H1 (cell line): ENCODE results near the gene ORAI1. TPM values are rescaled to one million over a fixed set of nuclear protein-coding genes. Genes with fewer than 3 reads are reported as not detected.

Experiments used
- CTCF ChIA-PET: fragments of 300-600 bp; sonication (Branson Sonifier 250); formaldehyde crosslinking; loops from one replicate; lab custom pipeline; 2021; ENCODE audit not compliant: partially characterized antibody; lab: Charles Lee
- POLR2A ChIA-PET: fragments of 300-600 bp; sonication (Branson Sonifier 250); formaldehyde crosslinking; loops from one replicate; lab custom pipeline; 2021; ENCODE audit warnings: inconsistent platforms; ENCODE audit not compliant: partially characterized antibody; lab: Charles Lee
- DNase-seq, 2 experiments: peaks; one replicate each; pipeline versions ENCODE4 v3.0.0 to v3.0.0-alpha.2; 2010 to 2022; ENCODE audit warnings: low spot score in 2 of 2, low read depth in 1 of 2, mixed read lengths in 1 of 2
- FAIRE-seq: peaks from 2 replicates; lab custom pipeline; 2011; peaks lifted over from hg19 to GRCh38; lab: Jason Lieb, UNC
- H2AFZ ChIP-seq: 2 replicates; pipeline ENCODE4 v1.8.1; 2012; ENCODE audit warnings: low read length, inconsistent platforms
- H2AK5ac ChIP-seq: 2 replicates; pipeline ENCODE4 v1.6.1; 2013; ENCODE audit warnings: low read depth, low read length
- H2BK120ac ChIP-seq: replicated peaks from 2 replicates; pipeline ENCODE3; 2013; ENCODE audit warnings: low read depth, low read length, inconsistent platforms
- H2BK12ac ChIP-seq: 2 replicates; pipeline ENCODE4 v1.6.1; 2013; ENCODE audit warnings: low read depth, low read length
- H2BK15ac ChIP-seq: 2 replicates; pipeline ENCODE4 v1.6.1; 2013; ENCODE audit warnings: low read length
- H2BK20ac ChIP-seq: 2 replicates; pipeline ENCODE4 v1.6.1; 2013; ENCODE audit warnings: low read length
- H2BK5ac ChIP-seq: 2 replicates; pipeline ENCODE4 v1.6.1; 2013; ENCODE audit warnings: low read depth, low read length
- H3K14ac ChIP-seq: 2 replicates; pipeline ENCODE4 v1.6.1; 2013; ENCODE audit warnings: inconsistent platforms; ENCODE audit not compliant: insufficient read length
- H3K18ac ChIP-seq: 2 replicates; pipeline ENCODE4 v1.6.1; 2013; ENCODE audit warnings: low read length; ENCODE audit errors: extremely low read depth
- H3K23ac ChIP-seq: 2 replicates; pipeline ENCODE4 v1.6.1; 2013; ENCODE audit warnings: inconsistent platforms; ENCODE audit not compliant: insufficient read length
- H3K23me2 ChIP-seq: 2 replicates; pipeline ENCODE4 v1.6.1; 2013; ENCODE audit warnings: low read depth, low read length
- H3K27ac ChIP-seq: 2 replicates; pipeline ENCODE4 v1.6.1; 2011; ENCODE audit warnings: low read depth, low read length, inconsistent platforms
- H3K27me3 ChIP-seq, 4 experiments: replicated peaks in 1 of 4; 1 replicate in 1 of 4; 2 replicates in 3 of 4; pipeline versions ENCODE4 v1.6.1 to v1.8.1; 2011 to 2013; ENCODE audit warnings: low read length in 3 of 4, mild to moderate bottlenecking in 3 of 4, inconsistent platforms in 2 of 4, mixed read lengths in 2 of 4, moderate library complexity in 1 of 4; ENCODE audit not compliant: control insufficient read depth in 3 of 4, insufficient read depth in 3 of 4; ENCODE audit errors: extremely low read depth in 1 of 4
- H3K36me3 ChIP-seq, 4 experiments: 2 replicates each; pipeline versions ENCODE4 v1.6.1 to v1.8.1; 2011 to 2013; ENCODE audit warnings: mild to moderate bottlenecking in 4 of 4, low read length in 3 of 4, moderate library complexity in 2 of 4, control low read depth in 1 of 4, inconsistent platforms in 1 of 4; ENCODE audit not compliant: insufficient read depth in 4 of 4, control insufficient read depth in 2 of 4
- H3K4ac ChIP-seq: replicated peaks from 2 replicates; pipeline ENCODE3; 2013; ENCODE audit warnings: low read length, low read depth, mixed read lengths, inconsistent platforms; ENCODE audit not compliant: insufficient read length
- H3K4me1 ChIP-seq, 4 experiments: replicated peaks in 1 of 4; 1 replicate in 1 of 4; 2 replicates in 3 of 4; pipeline versions ENCODE4 v1.6.1 to v1.8.1; 2011 to 2013; ENCODE audit warnings: low read length in 3 of 4, inconsistent platforms in 2 of 4, mixed read lengths in 1 of 4; ENCODE audit not compliant: insufficient read depth in 4 of 4, control insufficient read depth in 3 of 4
- H3K4me2 ChIP-seq, 2 experiments: 2 replicates each; pipeline versions ENCODE4 v1.6.1 to v1.8.1; 2011 to 2013; ENCODE audit warnings: low read depth in 2 of 2, low read length in 2 of 2, control low read depth in 1 of 2, inconsistent platforms in 1 of 2, mild to moderate bottlenecking in 1 of 2; ENCODE audit not compliant: insufficient read depth in 1 of 2
- H3K4me3 ChIP-seq, 4 experiments: fragments of 200-600, 300-600 bp in 1 of 4; sonication (generic), shearing (Covaris generic), sonication (Bioruptor Twin) in 1 of 4; 2 replicates each; pipeline versions ENCODE4 v1.5.1 to v1.8.1; 2011 to 2016; ENCODE audit warnings: low read length in 4 of 4, low read depth in 3 of 4, control low read depth in 2 of 4, inconsistent platforms in 2 of 4, mild to moderate bottlenecking in 2 of 4, mixed read lengths in 1 of 4, moderate library complexity in 1 of 4; ENCODE audit not compliant: insufficient read depth in 2 of 4; ENCODE audit errors: extremely low read depth in 1 of 4
- H3K56ac ChIP-seq: replicated peaks from 2 replicates; pipeline ENCODE3; 2013; ENCODE audit warnings: low read depth, mild to moderate bottlenecking, mixed read lengths, low read length, inconsistent platforms; ENCODE audit not compliant: insufficient read length
- H3K79me1 ChIP-seq: 2 replicates; pipeline ENCODE4 v1.6.1; 2013; ENCODE audit warnings: low read depth, low read length, control low read depth
- H3K79me2 ChIP-seq, 2 experiments: 2 replicates each; pipeline versions ENCODE4 v1.6.1 to v1.8.1; 2012 to 2013; ENCODE audit warnings: low read length in 2 of 2, mild to moderate bottlenecking in 2 of 2, inconsistent platforms in 1 of 2; ENCODE audit not compliant: insufficient read depth in 2 of 2, control insufficient read depth in 1 of 2
- H3K9ac ChIP-seq, 4 experiments: replicated peaks in 1 of 4; 1 replicate in 1 of 4; 2 replicates in 3 of 4; pipeline versions ENCODE4 v1.6.1 to v1.8.1; 2011 to 2013; ENCODE audit warnings: low read depth in 3 of 4, low read length in 3 of 4, control low read depth in 2 of 4, mild to moderate bottlenecking in 2 of 4, moderate library complexity in 2 of 4, inconsistent platforms in 1 of 4; ENCODE audit errors: extremely low read depth in 1 of 4
- H3K9me3 ChIP-seq, 2 experiments: 2 replicates each; pipeline versions ENCODE4 v1.6.1 to v1.8.1; 2012 to 2013; ENCODE audit warnings: mild to moderate bottlenecking in 2 of 2, moderate library complexity in 2 of 2, control low read depth in 1 of 2, inconsistent platforms in 1 of 2, low read depth in 1 of 2, low read length in 1 of 2, mixed read lengths in 1 of 2; ENCODE audit not compliant: insufficient read depth in 2 of 2
- H4K20me1 ChIP-seq, 2 experiments: replicated peaks in 1 of 2; 2 replicates each; pipeline versions ENCODE3 to v1.8.1; 2011 to 2013; ENCODE audit warnings: inconsistent platforms in 2 of 2, low read length in 2 of 2, mild to moderate bottlenecking in 1 of 2; ENCODE audit not compliant: insufficient read depth in 2 of 2, control insufficient read depth in 1 of 2
- H4K5ac ChIP-seq: 2 replicates; pipeline ENCODE4 v1.6.1; 2013; ENCODE audit warnings: low read length, low read depth, mixed read lengths, inconsistent platforms; ENCODE audit not compliant: insufficient read length
- H4K8ac ChIP-seq: 2 replicates; pipeline ENCODE4 v1.8.0; 2013; ENCODE audit warnings: mild to moderate bottlenecking, moderate library complexity, low read length, inconsistent platforms; ENCODE audit not compliant: insufficient read depth; ENCODE audit errors: extremely low read depth
- H4K91ac ChIP-seq: replicated peaks from 2 replicates; pipeline ENCODE3; 2013; ENCODE audit warnings: low read length, mixed read lengths, inconsistent platforms; ENCODE audit not compliant: insufficient read length
- ATF2 ChIP-seq: IDR thresholded peaks from 2 replicates; pipeline ENCODE4 v1.6.1; 2012; ENCODE audit warnings: low read length, inconsistent platforms
- BRCA1 ChIP-seq: IDR thresholded peaks from 2 replicates; pipeline ENCODE4 v1.6.1; 2012; ENCODE audit warnings: low read depth, low read length, improper control_type of control experiment
- CHD1 ChIP-seq: IDR thresholded peaks from 2 replicates; pipeline ENCODE4 v1.6.1; 2012; ENCODE audit warnings: low read depth, low read length, improper control_type of control experiment
- EP300 ChIP-seq, 2 experiments: IDR thresholded peaks; 1 replicate in 1 of 2; 2 replicates in 1 of 2; pipeline ENCODE4 v1.6.1; 2011 to 2012; ENCODE audit warnings: low read depth in 2 of 2, low read length in 2 of 2, mild to moderate bottlenecking in 2 of 2, borderline replicate concordance in 1 of 2, inconsistent platforms in 1 of 2, moderate library complexity in 1 of 2
- GABPA ChIP-seq: IDR thresholded peaks from 2 replicates; pipeline ENCODE4 v1.6.1; 2011; ENCODE audit warnings: mild to moderate bottlenecking, low read length, moderate library complexity, borderline replicate concordance; ENCODE audit not compliant: insufficient read depth
- GTF2F1 ChIP-seq: IDR thresholded peaks from 2 replicates; pipeline ENCODE4 v1.6.1; 2012; ENCODE audit warnings: low read depth, low read length, improper control_type of control experiment, borderline replicate concordance
- JUN ChIP-seq: IDR thresholded peaks from 2 replicates; pipeline ENCODE4 v1.6.1; 2011; ENCODE audit warnings: low read depth, mild to moderate bottlenecking, improper control_type of control experiment, low read length
- KDM5A ChIP-seq: fragments of 200-600 bp; IDR thresholded peaks from 2 replicates; pipeline ENCODE4 v1.7.1; 2012; ENCODE audit warnings: mild to moderate bottlenecking, low read length, inconsistent platforms, mixed read lengths
- MAFK ChIP-seq: IDR thresholded peaks from 2 replicates; pipeline ENCODE4 v1.6.1; 2012; ENCODE audit warnings: low read depth, mild to moderate bottlenecking, improper control_type of control experiment, low read length
- PHF8 ChIP-seq: fragments of 200-600 bp; sonication (generic); conservative IDR thresholded peaks from 2 replicates; pipeline ENCODE4 v1.7.1; 2012; ENCODE audit warnings: low read depth, mild to moderate bottlenecking, inconsistent platforms, low read length, moderate library complexity
- SRF ChIP-seq: IDR thresholded peaks from 2 replicates; pipeline ENCODE4 v1.6.1; 2011; ENCODE audit warnings: mild to moderate bottlenecking, low read depth, low read length, moderate library complexity
- TAF1 ChIP-seq: IDR thresholded peaks from 2 replicates; pipeline ENCODE4 v1.6.1; 2011; ENCODE audit warnings: mild to moderate bottlenecking, low read depth, low read length
- WGBS, 2 experiments: shearing (Covaris generic) in 1 of 2; methylation state at CpG; one replicate each; pipeline versions ENCODE4 v1.1.6 to v1.1.7; 2013 to 2015; ENCODE audit warnings: low lambda C conversion rate in 2 of 2, mixed read lengths in 2 of 2, inconsistent platforms in 1 of 2, low coverage in 1 of 2, missing lambda C conversion rate in 1 of 2; ENCODE audit not compliant: insufficient replicate concordance in 2 of 2, insufficient coverage in 1 of 2, insufficient read length in 1 of 2; ENCODE audit errors: extremely low coverage in 1 of 2, missing lambda C conversion rate in 1 of 2; 5-methylcytosine and 5-hydroxymethylcytosine counted together
- polyA plus RNA-seq, 7 experiments: library from polyadenylated mRNA; depleted of rRNA in 3 of 7; stranded (reverse) in 5 of 7; unstranded in 2 of 7; fragments of >200 nt in 5 of 7; fragments of 200-250 nt in 2 of 7; gene quantifications; 1 replicate in 5 of 7; 2 replicates in 1 of 7; 4 replicates in 1 of 7; pipeline versions ENCODE4 v1.2.1 to v1.2.3, GENCODE V29; 2011 to 2013; ENCODE audit warnings: missing spikeins in 2 of 7, mixed read lengths in 2 of 7
- total RNA-seq: library from RNA; stranded (reverse); fragmentation: NEBNext Ultra II Directional; extraction: Animal tissue kit (Norgen Biotek cat#: 25700); gene quantifications from 2 replicates; pipeline ENCODE4 v1.2.1, GENCODE V29; 2021

ORAI1 gene
- total and polyA plus RNA-seq, 2 of the 8 experiments (the other 6 are each of a cell fraction or from before 2014, with no cell fraction given): 29.9 to 71.5 TPM

GRCh38 chr12:121688966-121689365, 62.6 kb downstream of the ORAI1 start:
- Histone ChIP-seq H2AK5ac (no peak overlapping the region), H3K4ac (no peak overlapping the region), H2BK15ac (no peak overlapping the region), H3K9ac (no peak overlapping the region), H3K4me1 (peaks cover 0 to 3% (median 0%) of the 10 kb centered on the region in 4 experiments; a peak in 2 of 7 replicates), H3K23ac (no peak overlapping the region), H2AFZ (no peak overlapping the region), H3K79me1 (no peaks in the 10 kb centered on the region), H3K36me3 (no peaks in the 10 kb centered on the region), H2BK12ac (no peak overlapping the region), H3K56ac (no peak overlapping the region), H2BK5ac (no peak overlapping the region), H3K79me2 (no peaks in the 10 kb centered on the region), H4K91ac (no peak overlapping the region), H3K9me3 (no peaks in the 10 kb centered on the region), H3K27me3 (no peaks in the 10 kb centered on the region), H3K14ac (no peak overlapping the region), H4K8ac (no peak overlapping the region; the same call in 1 of the 2 replicates), H3K18ac (no peak overlapping the region), H2BK120ac (no peak overlapping the region), H3K4me3 (no peak overlapping the region), H4K5ac (no peak overlapping the region), H2BK20ac (no peak overlapping the region), H4K20me1 (no peaks in the 10 kb centered on the region), H3K27ac (no peak overlapping the region), H3K23me2 (no peaks in the 10 kb centered on the region), H3K4me2 (no peak overlapping the region)
- ChIA-PET POLR2A (interaction anchor here (1.2 to 1.7 kb wide), 2 partner anchors 85 to 112 kb away, joined by 3 to 5 read pairs; no protein-coding TSS in a partner anchor), CTCF (interaction anchor here (1.5 to 3.9 kb wide), 2 partner anchors 10 to 104 kb away, joined by 7 to 18 read pairs; partner anchors contain the start of gene RHOF)
- no peak for DNase-seq
- FAIRE-seq: no peak
- WGBS, 2 experiments: 89% methylated on average over 3 of the region's 3 CpGs; no CpG with 5 or more reads in 1 of the 2 experiments
- TF ChIP-seq CHD1: no peak
- no peak for TF ChIP-seq MAFK
- no peak for TF ChIP-seq ATF2
- TF ChIP-seq JUN: no peak
- TF ChIP-seq BRCA1: no peak
- no peak for TF ChIP-seq EP300 (IDR thresholded peaks at IDR 0.05; ENCODE audit: borderline replicate concordance in 1 of 2, low read depth in 2 of 2, low read length in 2 of 2)
- TF ChIP-seq GABPA: no peak
- no peak for TF ChIP-seq TAF1
- no peak for TF ChIP-seq GTF2F1
- TF ChIP-seq PHF8: no peak
- no peak for TF ChIP-seq KDM5A
- TF ChIP-seq SRF: no peak
